NCI-H2029 treated with DMSO at 0.1 percent for 48 hours (cell line): Measurements from ENCODE around the gene PRCP.

Experiments
- DNase-seq: peaks from one replicate; lab custom pipeline; 2025; lab: John Stamatoyannopoulos, UW

The PRCP gene

GRCh38 chr11:82786001-82786400 lies 114.2 kb downstream of the PRCP start:
- no peak for DNase-seq

- DNase-seq = no peak
Measured at GRCh38 chr11:82782825-82783374, 117.3 kb downstream of the PRCP start.

- no peak for DNase-seq
Measured at GRCh38 chr11:82778776-82779175, 121.5 kb downstream of the PRCP start.

- DNase-seq = no peak
Measured at GRCh38 chr11:82776377-82776776, 123.9 kb downstream of the PRCP start.

GRCh38 chr11:82775736-82776346 lies 124.4 kb downstream of the PRCP start:
- no peak for DNase-seq

- no peak for DNase-seq
Measured at GRCh38 chr11:82775218-82775617, 125.0 kb downstream of the PRCP start.
